EH (cell line): ENCODE results near the gene SLC12A4.
"Not testable (repeated sequence)": the region's sequence is repeated elsewhere in the genome, so short reads cannot be mapped to it uniquely, and the experiment has no call there.

Source experiments
- DNase-seq: peaks from one replicate; pipeline ENCODE4 v3.0.0-alpha.2; 2015; ENCODE audit warnings: low read depth

SLC12A4 gene

GRCh38 chr16:67926181-67926750 is 42.2 kb downstream of the SLC12A4 start:
- no peak for DNase-seq

DNA sequence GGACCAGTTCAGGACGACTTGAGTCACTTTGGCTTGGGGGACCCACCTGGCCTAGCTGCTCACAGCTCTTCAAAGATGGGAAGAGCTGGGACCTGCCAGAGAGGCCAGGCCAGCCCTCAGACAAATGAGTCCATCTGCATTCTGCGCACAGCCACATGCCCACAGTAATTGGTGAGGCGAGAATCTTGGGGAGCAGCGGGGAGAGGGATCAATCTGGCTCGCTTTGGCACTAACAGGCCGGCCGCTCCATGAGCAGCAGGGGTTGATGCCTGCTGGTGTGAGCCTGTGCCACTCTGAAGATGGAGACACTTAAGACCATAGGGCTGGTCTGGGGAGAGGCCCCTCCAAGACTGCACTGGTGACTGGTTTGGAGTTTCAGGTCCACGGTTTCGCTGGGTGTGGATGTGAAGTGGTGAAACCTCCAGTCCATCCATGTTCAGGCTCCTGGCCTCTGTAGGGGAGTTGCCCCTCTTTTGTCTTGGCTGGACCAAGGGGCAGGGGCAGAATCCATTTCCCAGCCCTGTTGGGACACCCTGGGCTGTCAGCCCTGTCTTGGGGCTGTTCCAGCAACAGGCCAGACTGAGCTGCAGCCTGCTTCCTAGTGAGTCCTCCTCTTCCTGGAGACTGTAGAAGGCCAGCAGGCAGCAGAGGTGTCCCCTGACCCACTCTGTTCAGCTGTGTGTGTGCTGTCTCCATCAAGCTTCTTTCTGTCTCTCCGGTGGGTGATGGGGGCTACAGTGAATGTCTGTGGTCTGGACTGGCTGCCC is 44.1 kb downstream of the SLC12A4 start:
- DNase-seq: no peak

GRCh38 chr16:67923414-67924116 is 44.9 kb downstream of the SLC12A4 start:
- DNase-seq: no peak

DNA sequence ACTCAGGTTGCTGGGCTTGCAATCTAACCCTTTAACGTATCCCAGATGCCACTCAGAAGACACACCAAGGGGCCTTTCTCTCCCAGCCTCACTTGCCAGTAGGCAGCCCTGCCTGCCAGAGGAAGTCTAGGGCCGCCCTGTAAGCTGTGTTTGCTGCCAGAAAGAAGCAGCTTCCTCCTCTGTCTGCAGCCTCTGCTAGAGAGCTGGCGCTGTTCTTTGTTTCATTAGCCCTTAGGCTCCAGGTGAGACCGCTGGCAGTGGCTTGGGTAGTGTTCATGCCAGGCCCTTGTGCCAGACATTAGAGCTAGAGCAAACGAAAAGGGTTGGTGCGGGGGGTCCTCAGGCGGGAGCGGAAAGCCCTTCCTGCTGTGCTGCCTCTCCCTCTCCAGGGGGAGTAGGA is 45.7 kb downstream of the SLC12A4 start:
- no peak for DNase-seq

GRCh38 chr16:67922221-67922620 is 46.2 kb downstream of the SLC12A4 start:
- DNase-seq: no peak

DNA sequence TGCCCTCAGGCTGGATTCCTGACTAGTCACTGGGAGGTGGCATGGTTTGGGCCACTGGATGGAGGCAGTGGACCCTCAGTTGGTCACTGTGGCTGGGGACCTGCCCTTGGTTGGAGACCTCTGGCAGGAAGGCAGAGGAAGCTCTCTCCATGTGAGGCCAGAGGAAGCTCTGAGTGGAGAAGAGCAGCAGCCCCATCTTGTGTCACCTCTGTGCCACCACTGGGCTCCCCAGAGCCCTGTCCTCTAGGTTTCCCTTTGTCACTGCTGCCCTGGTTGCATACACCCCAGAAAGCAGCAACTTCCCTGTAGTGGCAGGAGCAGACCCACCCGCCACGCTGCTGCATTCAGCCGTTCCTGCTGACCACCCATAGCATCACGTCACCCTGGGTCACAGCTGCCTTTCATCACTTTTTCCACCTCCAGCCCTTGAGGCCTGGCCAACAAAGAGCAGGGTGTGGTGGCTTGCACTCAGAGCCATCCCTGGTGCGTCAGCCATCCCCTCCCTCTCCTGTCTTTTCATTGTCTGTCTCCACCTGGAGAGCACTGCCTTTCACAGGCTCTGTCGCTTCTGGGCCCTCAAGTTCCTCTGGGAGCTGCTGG is 48.7 kb downstream of the SLC12A4 start:
- DNase-seq: no peak

DNA sequence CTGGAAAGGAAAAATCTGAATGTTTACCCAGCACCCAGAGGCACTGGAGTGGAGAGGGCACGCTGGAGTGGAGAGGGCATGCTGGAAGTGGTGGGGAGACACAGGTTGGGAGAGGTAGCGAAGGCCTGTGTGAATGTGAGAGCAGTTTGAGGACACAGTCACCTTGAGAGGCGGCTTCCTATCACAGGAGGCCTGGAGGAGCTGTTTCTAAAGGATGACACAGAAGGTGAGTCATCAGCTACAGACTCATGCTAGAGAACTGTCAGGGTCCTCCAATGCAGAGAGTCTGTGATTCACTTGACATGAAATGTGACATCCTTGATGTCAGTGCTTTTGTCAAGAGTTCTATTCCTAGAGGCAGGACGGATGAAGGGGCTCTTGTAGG is 50.6 kb downstream of the SLC12A4 start:
- peak; percentile 92 for DNase-seq

GRCh38 chr16:67917140-67917851 is 51.1 kb downstream of the SLC12A4 start:
- peak; percentile 62 for DNase-seq

GRCh38 chr16:67915831-67916723 is 52.4 kb downstream of the SLC12A4 start:
- peak; percentile 25 for DNase-seq

DNA sequence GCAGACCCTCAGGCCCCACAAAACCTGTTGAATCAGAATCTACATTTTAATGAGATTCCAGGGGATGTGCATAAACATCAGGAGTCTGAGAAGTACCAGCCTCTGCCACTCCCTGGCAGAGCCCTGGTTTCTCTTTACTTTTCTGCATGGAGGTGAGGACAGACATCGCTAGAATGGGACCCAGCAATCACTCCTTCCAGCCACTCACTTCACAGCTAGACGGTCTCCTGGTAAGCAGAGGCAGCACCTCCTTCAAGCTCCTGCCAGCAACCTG is 53.0 kb downstream of the SLC12A4 start:
- not testable (repeated sequence) for DNase-seq

GRCh38 chr16:67914758-67915495 is 53.5 kb downstream of the SLC12A4 start:
- no peak for DNase-seq

- peak; percentile 66 for DNase-seq
Measured at GRCh38 chr16:67910158-67910557, 58.3 kb downstream of the SLC12A4 start.

DNA sequence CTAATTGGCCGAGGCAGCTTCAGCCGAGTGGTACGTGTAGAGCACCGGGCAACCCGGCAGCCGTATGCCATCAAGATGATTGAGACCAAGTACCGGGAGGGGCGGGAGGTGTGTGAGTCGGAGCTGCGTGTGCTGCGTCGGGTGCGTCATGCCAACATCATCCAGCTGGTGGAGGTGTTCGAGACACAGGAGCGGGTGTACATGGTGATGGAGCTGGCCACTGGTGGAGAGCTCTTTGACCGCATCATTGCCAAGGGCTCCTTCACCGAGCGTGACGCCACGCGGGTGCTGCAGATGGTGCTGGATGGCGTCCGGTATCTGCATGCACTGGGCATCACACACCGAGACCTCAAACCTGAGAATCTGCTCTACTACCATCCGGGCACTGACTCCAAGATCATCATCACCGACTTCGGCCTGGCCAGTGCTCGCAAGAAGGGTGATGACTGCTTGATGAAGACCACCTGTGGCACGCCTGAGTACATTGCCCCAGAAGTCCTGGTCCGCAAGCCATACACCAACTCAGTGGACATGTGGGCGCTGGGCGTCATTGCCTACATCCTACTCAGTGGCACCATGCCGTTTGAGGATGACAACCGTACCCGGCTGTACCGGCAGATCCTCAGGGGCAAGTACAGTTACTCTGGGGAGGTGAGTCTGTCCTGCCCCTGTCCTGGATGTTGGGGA is 59.2 kb downstream of the SLC12A4 start:
- no peak for DNase-seq

DNA sequence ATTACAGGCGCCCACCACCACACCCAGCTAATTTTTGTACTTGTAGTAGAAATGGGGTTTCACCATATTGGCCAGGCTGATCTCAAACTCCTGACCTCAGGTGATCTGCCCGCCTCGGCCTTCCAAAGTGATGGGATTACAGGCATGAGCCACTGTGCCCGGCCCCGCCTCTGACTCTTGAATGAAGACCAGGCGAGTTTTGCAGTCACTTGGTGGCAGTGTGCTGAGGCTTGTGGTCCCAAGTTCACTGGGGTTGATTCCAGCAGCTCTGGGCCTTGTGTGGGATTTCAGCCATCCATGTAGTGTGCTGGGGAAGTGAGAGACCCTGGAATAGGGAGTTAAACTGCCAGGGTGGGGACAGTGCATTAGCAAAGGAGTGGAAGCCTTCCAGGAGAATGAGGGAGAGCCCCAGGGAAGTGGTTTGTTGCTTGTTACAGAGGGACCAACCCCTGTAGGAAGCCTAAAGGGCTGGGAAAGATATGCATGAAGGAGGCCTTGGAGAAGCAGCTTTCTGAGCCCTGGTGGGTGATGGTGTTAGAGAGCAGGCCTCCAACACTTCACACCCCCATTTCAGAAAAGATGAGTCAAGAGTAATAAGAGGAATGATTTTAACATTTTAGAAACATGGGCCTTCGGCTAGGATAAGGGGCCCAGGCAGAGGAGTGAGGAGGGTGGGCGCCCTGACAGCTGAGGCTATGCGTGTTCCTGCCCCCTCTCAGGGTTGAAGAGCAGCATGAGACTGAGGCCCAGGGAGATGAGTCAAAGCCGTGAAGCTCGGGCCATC is 60.8 kb downstream of the SLC12A4 start:
- no peak for DNase-seq

DNA sequence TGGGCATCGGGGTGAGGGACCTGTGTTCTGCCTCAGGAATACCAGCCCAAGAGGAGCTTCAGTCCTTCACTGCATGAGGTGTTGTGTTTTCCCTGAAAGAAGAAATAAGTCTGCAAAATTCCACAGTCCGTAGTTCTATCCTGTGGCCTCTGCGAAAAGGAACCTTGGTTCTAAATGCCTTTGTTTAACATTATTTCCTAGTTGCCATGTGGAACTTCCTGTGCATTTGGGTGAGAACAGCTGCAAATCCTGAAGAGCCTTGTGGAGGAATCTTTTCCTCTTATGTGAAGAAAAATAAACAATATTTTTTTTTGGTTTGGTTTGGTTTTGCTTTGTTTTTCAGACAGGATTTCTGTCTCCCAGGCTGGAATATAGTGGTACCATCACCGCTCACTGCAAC is 65.6 kb downstream of the SLC12A4 start:
- no peak for DNase-seq

GRCh38 chr16:67901734-67902133 is 66.7 kb downstream of the SLC12A4 start:
- DNase-seq: no peak

GRCh38 chr16:67897231-67897630 is 71.2 kb downstream of the SLC12A4 start:
- peak; percentile 6 for DNase-seq

DNA sequence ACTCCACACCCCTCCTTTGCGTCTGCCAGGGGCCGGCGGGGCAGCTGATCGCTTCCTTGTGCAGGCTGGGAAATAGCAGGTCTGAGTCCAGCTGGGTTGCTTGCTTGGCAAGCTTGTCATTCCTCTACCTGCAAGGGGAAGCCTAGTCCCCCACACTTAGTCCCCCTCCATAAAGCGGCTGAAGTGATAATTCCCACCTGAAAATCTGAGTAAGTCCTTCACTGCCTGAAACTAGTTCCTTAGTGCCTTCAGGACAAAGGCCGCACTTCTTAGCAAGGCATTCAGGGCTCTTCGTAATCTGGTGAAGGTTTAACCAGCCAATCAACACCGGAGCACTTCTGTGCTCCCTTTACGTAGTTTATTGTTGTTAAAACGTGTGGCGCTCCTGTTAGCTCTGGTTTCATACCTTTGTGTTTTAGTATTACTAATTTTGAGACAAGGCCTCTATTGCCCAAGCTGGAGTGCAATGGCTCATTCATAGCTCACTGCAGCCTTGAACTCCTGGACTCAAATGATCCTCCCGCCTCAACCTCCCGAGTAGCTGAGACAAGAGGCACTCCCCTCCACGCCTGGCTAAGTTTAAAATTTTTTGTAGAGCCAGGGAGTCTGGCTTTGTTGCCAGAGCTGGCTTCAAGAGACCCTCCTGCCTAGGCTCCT is 74.6 kb downstream of the SLC12A4 start:
- DNase-seq: peak; percentile 23
